Coronary artery (tissue), 2 donors: ENCODE measurements around the gene TSC22D1.

ENCODE experiments used
- DNase-seq: peaks from one replicate; pipeline ENCODE4 v3.0.0-alpha.2; 2017; ENCODE audit warnings: low spot score
- H3K27ac ChIP-seq, 2 donors: fragments of 200-600 bp; sonication (generic); one replicate each; pipeline ENCODE4 v1.5.1; 2016 to 2019
- H3K4me3 ChIP-seq: fragments of 200-600 bp; sonication (generic); 2 replicates; pipeline ENCODE4 v1.5.1; 2016; ENCODE audit warnings: mild to moderate bottlenecking, moderate library complexity
- TF ChIP-seq, protein P1 (sequence below): fragments of 200-600 bp; sonication (generic); IDR thresholded peaks from one replicate; pipeline ENCODE4 v1.5.1; 2019; ENCODE audit warnings: antibody characterized with exemption

TSC22D1 gene

DNA sequence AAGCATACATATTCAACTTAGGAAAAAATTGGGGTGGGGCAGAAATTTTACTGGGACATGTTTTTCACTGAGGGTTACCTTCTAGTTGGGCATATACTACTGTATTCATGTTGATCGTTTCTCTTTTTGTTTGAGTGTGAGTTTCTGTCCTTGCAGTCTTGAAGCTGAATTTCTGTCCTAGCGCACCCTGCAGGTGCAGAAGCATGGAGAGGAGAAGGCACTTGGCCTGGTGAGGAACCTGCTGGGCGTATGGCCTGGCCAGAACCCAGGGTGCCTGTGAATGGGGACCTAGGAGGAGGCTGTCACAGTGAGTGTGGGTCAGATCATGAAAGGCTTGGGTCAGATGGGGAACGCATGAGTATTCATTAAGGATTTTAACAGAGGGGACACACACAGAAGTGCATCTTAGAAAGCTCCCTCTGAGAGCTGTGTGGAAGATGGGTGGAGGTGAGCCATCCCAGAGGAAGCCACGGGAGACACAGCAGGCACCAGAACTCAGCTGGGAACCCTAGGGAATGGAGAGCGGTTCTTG is 165.7 kb downstream of the TSC22D1 start:
- H3K27ac ChIP-seq: no peak overlapping the region
- no peak overlapping the region for H3K4me3 ChIP-seq
- no peak for DNase-seq
- TF ChIP-seq, protein P1, sequence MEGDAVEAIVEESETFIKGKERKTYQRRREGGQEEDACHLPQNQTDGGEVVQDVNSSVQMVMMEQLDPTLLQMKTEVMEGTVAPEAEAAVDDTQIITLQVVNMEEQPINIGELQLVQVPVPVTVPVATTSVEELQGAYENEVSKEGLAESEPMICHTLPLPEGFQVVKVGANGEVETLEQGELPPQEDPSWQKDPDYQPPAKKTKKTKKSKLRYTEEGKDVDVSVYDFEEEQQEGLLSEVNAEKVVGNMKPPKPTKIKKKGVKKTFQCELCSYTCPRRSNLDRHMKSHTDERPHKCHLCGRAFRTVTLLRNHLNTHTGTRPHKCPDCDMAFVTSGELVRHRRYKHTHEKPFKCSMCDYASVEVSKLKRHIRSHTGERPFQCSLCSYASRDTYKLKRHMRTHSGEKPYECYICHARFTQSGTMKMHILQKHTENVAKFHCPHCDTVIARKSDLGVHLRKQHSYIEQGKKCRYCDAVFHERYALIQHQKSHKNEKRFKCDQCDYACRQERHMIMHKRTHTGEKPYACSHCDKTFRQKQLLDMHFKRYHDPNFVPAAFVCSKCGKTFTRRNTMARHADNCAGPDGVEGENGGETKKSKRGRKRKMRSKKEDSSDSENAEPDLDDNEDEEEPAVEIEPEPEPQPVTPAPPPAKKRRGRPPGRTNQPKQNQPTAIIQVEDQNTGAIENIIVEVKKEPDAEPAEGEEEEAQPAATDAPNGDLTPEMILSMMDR: no peak

DNA sequence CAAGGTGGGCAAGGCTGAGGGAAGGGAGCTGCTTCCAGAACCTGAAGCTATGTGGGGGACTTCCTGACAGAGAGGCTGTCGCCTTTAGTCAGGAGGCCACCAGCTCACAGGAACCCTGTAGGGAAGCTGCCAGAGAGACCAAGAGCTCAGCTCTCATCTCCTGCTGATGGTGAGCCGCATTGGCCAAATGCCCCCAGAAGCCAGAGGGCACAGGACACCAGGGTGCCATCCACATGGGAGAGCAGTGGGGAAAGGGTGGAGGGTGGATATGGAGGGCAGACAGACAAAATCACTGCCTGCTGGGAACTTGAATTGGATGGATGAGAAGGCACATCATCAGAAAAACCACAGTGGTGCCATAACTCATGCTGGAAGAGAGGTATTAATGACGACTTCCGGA is 166.5 kb downstream of the TSC22D1 start:
- DNase-seq: no peak
- TF ChIP-seq, protein P1: no peak
- no peak overlapping the region for H3K27ac ChIP-seq
- H3K4me3 ChIP-seq: no peak overlapping the region

DNA sequence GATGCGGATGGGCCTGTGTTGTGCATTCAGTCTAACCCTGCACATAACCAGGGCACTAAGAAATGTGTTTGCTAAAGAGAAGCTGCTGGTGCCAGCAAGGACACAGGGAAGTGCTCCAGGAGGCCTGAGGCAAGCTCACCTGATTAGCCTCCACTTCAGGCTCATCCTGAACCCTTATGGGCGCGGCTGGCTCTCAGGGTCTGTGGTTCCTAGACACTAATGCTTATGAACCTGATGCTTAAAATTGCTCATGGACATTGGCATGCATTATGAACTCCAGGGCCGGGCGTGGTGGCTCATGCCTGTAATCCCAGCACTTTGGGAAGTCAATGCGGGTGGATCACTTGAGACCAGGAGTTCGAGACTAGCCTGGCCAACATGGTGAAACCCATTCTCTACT is 168.2 kb downstream of the TSC22D1 start:
- no peak for DNase-seq
- Histone ChIP-seq H3K4me3 (no peak overlapping the region), H3K27ac (no peak overlapping the region)
- TF ChIP-seq, protein P1: no peak

DNA sequence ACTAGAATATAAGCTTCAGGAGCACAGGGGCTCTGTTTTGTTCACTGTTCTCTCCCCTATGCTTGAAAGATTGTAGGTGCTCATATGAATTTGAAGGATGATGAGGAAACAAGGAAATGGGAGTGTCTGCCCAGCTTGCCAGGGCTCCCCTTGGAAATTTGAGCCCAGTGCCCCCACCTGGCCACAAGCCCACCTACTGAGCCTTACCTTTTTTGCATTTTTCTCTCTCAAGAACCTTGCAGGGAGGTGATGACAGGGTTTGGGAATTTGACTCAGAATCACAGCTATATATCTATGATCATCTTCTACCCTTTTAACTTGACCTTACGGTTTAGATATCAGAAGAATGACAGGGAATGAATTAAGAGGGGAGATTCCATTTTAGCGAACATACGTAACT is 168.8 kb downstream of the TSC22D1 start:
- Histone ChIP-seq H3K27ac (no peak overlapping the region), H3K4me3 (no peak overlapping the region)
- DNase-seq: no peak
- TF ChIP-seq, protein P1: no peak

DNA sequence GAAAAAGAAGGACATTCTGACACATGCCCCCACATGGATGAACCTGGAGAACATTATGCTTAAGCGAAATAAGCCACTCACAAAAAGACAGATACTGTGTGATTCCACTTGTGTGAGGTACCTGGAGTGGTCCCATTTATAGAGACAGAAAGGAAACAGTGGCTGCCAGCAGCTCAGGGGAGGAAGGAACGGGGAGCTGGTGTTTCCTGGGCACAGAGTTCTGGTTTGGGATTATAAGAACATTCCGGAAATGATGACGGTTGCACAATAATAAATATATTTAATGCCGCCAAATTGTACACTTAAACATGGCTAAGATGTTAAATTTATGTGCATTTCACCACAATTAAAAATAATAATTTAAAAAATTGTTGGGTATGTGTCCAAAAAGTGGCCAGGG is 169.5 kb downstream of the TSC22D1 start:
- Histone ChIP-seq H3K27ac (no peak overlapping the region), H3K4me3 (no peak overlapping the region)
- DNase-seq: no peak
- TF ChIP-seq, protein P1: no peak

DNA sequence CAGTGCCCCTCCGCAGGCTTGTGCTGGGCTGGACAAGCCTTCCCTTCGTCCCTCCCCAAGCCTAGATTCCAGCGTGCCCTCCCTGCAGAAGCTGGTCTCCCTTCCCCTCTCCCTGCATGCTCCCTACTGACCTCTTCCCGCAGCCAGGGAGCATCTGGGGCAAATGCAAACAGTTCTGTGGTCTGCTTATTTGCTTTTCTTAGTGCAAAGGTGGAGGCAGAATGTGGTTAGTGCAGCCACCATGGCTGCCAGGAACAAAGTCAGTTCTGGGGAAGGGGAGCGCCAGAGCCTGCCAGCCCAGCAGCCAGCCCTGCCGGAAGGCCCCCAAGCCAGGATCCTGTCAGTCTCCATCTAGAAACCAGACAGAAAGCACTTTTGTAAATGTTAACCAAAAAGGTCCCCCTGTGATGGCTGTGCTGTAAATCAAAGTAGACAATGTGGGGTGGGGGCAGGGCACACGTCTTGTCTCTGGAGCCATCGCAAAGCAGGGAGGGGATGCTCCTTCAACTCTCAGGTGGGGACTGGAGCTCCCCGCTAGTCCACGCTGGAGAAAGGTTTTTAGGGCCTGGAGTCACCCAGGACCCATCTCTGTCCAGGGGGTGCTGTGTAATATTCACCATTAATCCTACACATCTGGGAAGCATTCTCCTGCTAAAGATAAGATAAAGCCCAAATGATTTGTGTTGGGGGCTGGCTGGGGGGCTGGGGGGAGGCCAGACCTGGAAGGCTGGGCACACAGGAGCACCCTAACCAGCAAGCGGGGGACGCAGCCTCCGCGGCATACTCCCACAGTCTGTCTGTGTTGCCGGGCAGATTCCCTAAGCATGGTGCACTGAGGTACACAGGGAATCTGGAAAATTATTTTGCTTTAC is 171.6 kb downstream of the TSC22D1 start:
- no peak for DNase-seq
- no peak overlapping the region for H3K4me3 ChIP-seq
- H3K27ac ChIP-seq: no peak overlapping the region
- TF ChIP-seq, protein P1: no peak
